Gastroesophageal sphincter (tissue), 4 donors: ENCODE data around the gene SNX14. TPM values are rescaled to one million over a fixed set of nuclear protein-coding genes. Genes with fewer than 3 reads are reported as not detected.

Source experiments
- ATAC-seq: fragments of 150-250 bp; one replicate; pipeline ENCODE4 v1.9.1; 2016; ENCODE audit warnings: mild to moderate bottlenecking, moderate library complexity
- H3K27ac ChIP-seq, 4 donors: fragments of 200-600 bp; sonication (generic) in 3 of 4; 1 replicate in 3 of 4; 2 replicates in 1 of 4; pipeline ENCODE4 v1.5.1; 2016 to 2019
- H3K27me3 ChIP-seq: fragments of 200-600 bp; sonication (generic); one replicate; pipeline ENCODE4 v1.5.1; 2019
- H3K36me3 ChIP-seq, 2 donors: fragments of 200-600 bp; sonication (generic); one replicate each; pipeline ENCODE4 v1.5.1; 2019; ENCODE audit warnings: control low read depth in 1 of 2
- H3K4me1 ChIP-seq, 3 donors: fragments of 200-600 bp; sonication (generic); 1 replicate in 2 of 3; 2 replicates in 1 of 3; pipeline ENCODE4 v1.5.1; 2016 to 2019; ENCODE audit warnings: control low read depth in 2 of 3
- H3K4me3 ChIP-seq, 2 donors: fragments of 200-600 bp; sonication (generic); one replicate each; pipeline ENCODE4 v1.5.1; 2019; ENCODE audit warnings: mild to moderate bottlenecking in 1 of 2, moderate library complexity in 1 of 2
- H3K9me3 ChIP-seq, 3 donors: fragments of 200-600 bp; sonication (generic); one replicate each; pipeline ENCODE4 v1.5.1; 2017 to 2019; ENCODE audit warnings: control low read depth in 2 of 3
- EP300 ChIP-seq: sonication (generic); formaldehyde crosslinking; IDR thresholded peaks from one replicate; pipeline ENCODE4 v1.6.1; 2017; ENCODE audit warnings: antibody characterized with exemption, mild to moderate bottlenecking
- POLR2A ChIP-seq, 2 donors: fragments of 450-650 bp; IDR thresholded peaks; one replicate each; pipeline ENCODE4 v1.6.1; 2017; ENCODE audit warnings: antibody characterized with exemption in 2 of 2, mild to moderate bottlenecking in 2 of 2, moderate library complexity in 1 of 2
- POLR2AphosphoS5 ChIP-seq: sonication (generic); formaldehyde crosslinking; IDR thresholded peaks from one replicate; pipeline ENCODE4 v1.6.1; 2017; ENCODE audit warnings: antibody characterized with exemption
- WGBS, 2 donors: methylation state at CpG; one replicate each; pipeline ENCODE4 v1.1.5; 2018; ENCODE audit warnings: low coverage in 1 of 2; 5-methylcytosine and 5-hydroxymethylcytosine counted together
- total RNA-seq, 4 donors: library from RNA; depleted of rRNA; stranded (reverse); fragments of >200 nt; gene quantifications; one replicate each; pipeline ENCODE4 v1.1.0, GENCODE V29; 2016
- TF ChIP-seq, protein P1 (sequence below), 4 experiments: fragments of 200-600 bp in 2 of 4; fragments of 450-650 bp in 2 of 4; sonication (generic) in 1 of 4; IDR thresholded peaks; one replicate each; pipeline ENCODE4 v1.5.1; 2017 to 2019; ENCODE audit warnings: antibody characterized with exemption in 4 of 4, mild to moderate bottlenecking in 2 of 4, moderate library complexity in 2 of 4

SNX14 gene
- total RNA-seq, 4 donors from 2014 or later, result 28.7 to 105 (median 48.8) TPM

DNA sequence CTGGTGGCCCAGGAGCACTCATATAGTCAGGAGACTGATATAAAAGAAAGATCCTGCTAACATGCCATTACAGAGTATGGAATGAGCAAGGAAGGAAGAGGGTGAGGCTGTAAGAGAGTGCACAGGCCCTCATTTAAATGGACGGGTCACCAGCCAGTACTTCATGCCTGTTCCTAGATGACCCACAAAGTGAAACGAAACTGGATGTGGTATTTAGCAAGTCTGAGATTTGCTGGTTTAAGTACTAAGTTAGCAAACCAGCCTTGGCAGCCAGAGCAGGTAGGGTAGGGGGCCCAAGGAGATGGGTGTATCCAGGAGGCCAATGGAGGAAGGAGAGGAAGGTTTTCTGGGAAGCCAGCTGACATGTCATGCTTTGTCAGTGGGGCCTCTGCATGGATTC, 127.9 kb downstream of the SNX14 start:
- Histone ChIP-seq H3K4me1 (peaks cover 0 to 41% (median 10%) of the 10 kb centered on the region in 3 donors), H3K36me3 (peaks cover 0 to 9% of the 10 kb centered on the region in 2 donors), H3K9me3 (no peaks in the 10 kb centered on the region), H3K27me3 (no peaks in the 10 kb centered on the region), H3K4me3 (no peak overlapping the region), H3K27ac (no peak overlapping the region)
- TF ChIP-seq EP300 (no peak), POLR2A (IDR thresholded peaks at IDR 0.05) (no peak)
- no peak for ATAC-seq
- WGBS, 2 donors, result 62 to 65% methylated on average over 2 of the region's 2 CpGs

DNA sequence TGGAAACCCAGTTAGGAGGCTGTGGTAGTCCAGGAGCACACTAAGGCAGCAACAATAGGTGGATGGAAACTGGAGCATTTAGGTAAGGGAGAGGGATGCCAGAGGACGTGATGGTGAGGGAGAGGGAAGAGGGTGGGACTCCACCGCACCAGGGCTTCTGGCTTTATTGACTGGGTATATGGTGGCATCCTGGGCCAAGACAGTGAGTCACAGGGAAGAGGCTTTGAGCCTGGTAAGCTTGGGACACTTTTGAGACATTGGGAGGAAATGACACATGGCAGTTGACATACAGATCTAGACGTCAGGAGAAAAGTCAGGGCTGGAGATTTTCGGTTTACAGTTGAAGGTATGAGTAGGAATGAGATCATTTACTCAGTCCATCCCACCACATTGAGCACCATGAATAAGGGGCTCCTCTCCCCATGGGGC, 128.9 kb downstream of the SNX14 start:
- peak; percentile 19 for ATAC-seq
- Histone ChIP-seq H3K9me3 (no peaks in the 10 kb centered on the region), H3K4me1 (peaks cover 0 to 51% (median 13%) of the 10 kb centered on the region in 3 donors), H3K27ac (no peak overlapping the region), H3K36me3 (peaks cover 0 to 9% of the 10 kb centered on the region in 2 donors), H3K27me3 (no peaks in the 10 kb centered on the region), H3K4me3 (no peak overlapping the region)
- TF ChIP-seq, protein P1, sequence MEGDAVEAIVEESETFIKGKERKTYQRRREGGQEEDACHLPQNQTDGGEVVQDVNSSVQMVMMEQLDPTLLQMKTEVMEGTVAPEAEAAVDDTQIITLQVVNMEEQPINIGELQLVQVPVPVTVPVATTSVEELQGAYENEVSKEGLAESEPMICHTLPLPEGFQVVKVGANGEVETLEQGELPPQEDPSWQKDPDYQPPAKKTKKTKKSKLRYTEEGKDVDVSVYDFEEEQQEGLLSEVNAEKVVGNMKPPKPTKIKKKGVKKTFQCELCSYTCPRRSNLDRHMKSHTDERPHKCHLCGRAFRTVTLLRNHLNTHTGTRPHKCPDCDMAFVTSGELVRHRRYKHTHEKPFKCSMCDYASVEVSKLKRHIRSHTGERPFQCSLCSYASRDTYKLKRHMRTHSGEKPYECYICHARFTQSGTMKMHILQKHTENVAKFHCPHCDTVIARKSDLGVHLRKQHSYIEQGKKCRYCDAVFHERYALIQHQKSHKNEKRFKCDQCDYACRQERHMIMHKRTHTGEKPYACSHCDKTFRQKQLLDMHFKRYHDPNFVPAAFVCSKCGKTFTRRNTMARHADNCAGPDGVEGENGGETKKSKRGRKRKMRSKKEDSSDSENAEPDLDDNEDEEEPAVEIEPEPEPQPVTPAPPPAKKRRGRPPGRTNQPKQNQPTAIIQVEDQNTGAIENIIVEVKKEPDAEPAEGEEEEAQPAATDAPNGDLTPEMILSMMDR (IDR thresholded peaks at IDR 0.05), result no peak
- peak; percentile 16 for TF ChIP-seq POLR2AphosphoS5
- 39% methylated on average over 4 of the region's 4 CpGs; no CpG with 5 or more reads in 1 of the 2 donors for WGBS, 2 donors

DNA sequence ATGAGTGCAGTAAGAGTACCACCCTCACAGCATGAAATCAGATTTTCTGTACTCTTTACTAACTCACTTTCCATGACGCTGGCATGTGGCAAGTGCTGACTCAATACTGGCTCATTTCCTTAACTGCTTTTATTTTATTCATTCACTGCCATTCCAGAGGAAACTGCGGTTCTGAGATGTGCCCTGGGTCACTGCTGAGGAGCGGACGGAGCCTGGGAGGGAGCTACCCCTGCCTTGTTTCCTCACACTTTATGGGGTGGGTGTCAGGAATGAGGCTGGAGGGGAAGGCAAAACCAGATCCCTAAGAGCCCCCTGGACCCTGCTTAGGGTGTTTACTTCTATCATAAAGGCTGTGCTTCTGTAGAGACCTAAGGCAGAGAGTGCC, 129.4 kb downstream of the SNX14 start:
- peaks cover 0 to 56% (median 13%) of the 10 kb centered on the region in 3 donors for H3K4me1 ChIP-seq
- no peak overlapping the region for H3K27ac ChIP-seq
- no peak for TF ChIP-seq POLR2A (IDR thresholded peaks at IDR 0.05)
- TF ChIP-seq, protein P1 (IDR thresholded peaks at IDR 0.05), result no peak
- peak; percentile 72 for TF ChIP-seq POLR2AphosphoS5
- no peak for TF ChIP-seq EP300
- peaks cover 0 to 9% of the 10 kb centered on the region in 2 donors for H3K36me3 ChIP-seq
- ATAC-seq, result peak; percentile 23
- no peak overlapping the region for H3K4me3 ChIP-seq
- WGBS, 2 donors, result 43 to 44% methylated on average over 2 to 4 of the region's 4 CpGs
- no peaks in the 10 kb centered on the region for H3K27me3 ChIP-seq
- no peaks in the 10 kb centered on the region for H3K9me3 ChIP-seq

DNA sequence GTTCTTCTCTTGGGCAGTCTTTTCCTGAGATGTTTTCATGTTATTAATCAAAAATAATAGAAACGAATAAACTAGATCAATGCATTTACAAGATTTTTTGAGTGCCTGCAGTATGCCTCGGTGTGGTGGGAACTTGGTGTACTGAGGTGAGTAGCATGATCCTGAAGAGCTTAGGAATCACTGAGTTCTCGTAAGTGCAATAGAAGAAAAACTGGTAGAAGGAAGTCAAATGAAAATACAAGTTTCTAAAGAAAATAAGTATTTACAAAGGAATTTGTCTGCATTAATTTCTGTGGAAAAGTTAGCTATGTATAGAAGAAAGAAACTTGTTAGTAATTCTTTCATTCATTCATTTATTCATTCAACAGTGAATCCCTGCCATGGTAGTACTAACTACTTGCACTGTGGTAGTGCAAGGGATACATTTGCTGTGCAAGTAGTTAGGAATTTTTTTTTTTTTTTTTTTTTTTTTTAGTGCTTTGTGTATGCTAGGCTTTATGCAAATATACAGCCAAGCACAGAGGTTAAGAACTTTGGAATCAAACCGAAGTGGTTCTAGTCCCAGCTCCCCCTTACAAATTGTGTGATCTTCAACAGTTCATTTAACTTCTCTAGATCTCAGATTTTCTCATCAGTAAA, 129.9 kb downstream of the SNX14 start:
- Histone ChIP-seq H3K27me3 (no peaks in the 10 kb centered on the region), H3K36me3 (peaks cover 0 to 9% of the 10 kb centered on the region in 2 donors), H3K4me1 (peaks cover 0 to 61% (median 17%) of the 10 kb centered on the region in 3 donors), H3K4me3 (no peak overlapping the region), H3K9me3 (no peaks in the 10 kb centered on the region), H3K27ac (no peak overlapping the region)
- no peak for ATAC-seq
- WGBS, 2 donors, result 78 to 91% methylated on average over 4 of the region's 4 CpGs
- TF ChIP-seq POLR2AphosphoS5 (no peak), EP300 (no peak), POLR2A (IDR thresholded peaks at IDR 0.05) (no peak)
- TF ChIP-seq, protein P1 (IDR thresholded peaks at IDR 0.05), result no peak

DNA sequence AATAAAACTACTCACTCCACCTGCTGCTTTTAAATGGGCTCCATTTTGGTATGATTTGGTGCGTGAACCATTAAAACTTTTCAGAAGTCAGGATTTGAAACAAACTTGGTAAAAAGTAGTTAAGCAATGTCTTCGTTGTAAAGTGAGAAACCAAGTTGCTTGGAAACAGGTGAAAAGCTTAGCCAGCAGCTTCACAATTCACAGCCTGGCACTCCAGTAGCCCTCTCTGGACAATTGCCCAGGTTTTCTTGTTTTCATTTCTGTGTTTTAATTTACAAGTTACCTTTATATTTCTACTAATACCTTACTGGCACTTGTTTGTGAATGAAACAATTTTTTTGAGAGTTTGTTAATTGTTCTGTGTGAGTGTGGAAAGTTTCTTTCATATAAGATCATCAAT, 131.0 kb downstream of the SNX14 start:
- 14 to 41% methylated on average over 1 to 2 of the region's 2 CpGs for WGBS, 2 donors
- Histone ChIP-seq H3K4me3 (no peak overlapping the region), H3K9me3 (no peaks in the 10 kb centered on the region), H3K27me3 (no peaks in the 10 kb centered on the region), H3K36me3 (peaks cover 0 to 9% of the 10 kb centered on the region in 2 donors), H3K4me1 (peaks cover 0 to 72% (median 20%) of the 10 kb centered on the region in 3 donors), H3K27ac (peak overlapping the region in 1 of 4 donors; percentile 64)
- no peak for TF ChIP-seq POLR2AphosphoS5
- no peak for TF ChIP-seq POLR2A (IDR thresholded peaks at IDR 0.05)
- TF ChIP-seq EP300, result no peak
- TF ChIP-seq, protein P1 (IDR thresholded peaks at IDR 0.05), result no peak
- no peak for ATAC-seq
